GM19239 (cell line): ENCODE data around the gene GJC2.
"Not testable (repeated sequence)": the region's sequence is repeated elsewhere in the genome, so short reads cannot be mapped to it uniquely, and the experiment has no call there.

Experiments used
- DNase-seq: peaks from one replicate; pipeline ENCODE4 v3.0.0; 2011; ENCODE audit warnings: low spot score; ENCODE audit not compliant: insufficient read length
- FAIRE-seq: peaks from 2 replicates; lab custom pipeline; 2011; peaks lifted over from hg19 to GRCh38; lab: Jason Lieb, UNC

Gene GJC2

DNA sequence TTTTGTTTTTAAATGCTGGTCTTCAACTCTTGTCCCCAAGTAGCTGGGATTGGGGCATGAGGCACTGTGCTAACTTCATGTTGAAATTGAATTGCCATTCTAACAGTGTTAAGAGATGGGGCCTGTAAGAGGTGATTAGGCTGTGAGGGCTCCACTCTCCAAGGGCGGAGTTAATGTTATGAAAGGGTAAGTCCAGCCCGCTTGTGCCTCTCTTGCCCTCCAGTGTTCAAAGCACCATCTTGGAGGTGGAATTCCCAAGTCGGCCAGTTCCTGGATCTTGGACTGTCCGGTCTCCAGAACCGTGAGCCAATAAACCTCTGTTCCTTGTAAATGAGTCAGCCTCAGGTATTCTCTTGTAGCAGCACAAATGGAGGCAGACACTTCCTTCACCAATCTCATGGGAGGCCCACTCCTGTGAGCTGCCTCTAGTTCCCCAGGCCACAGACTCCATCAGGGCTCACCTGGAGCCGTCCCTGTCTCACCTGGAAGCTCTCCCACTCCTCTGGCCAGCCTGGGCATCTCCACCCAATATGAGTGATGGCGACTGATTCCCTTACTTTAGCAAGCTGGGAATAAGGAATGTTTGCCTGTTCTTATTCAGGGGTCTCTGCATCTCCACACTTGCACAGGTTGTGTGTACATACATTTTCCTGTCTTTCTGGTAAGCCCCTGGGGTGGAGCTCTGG is 31.4 kb downstream of the GJC2 start:
- FAIRE-seq (no peak), DNase-seq (no peak)

DNA sequence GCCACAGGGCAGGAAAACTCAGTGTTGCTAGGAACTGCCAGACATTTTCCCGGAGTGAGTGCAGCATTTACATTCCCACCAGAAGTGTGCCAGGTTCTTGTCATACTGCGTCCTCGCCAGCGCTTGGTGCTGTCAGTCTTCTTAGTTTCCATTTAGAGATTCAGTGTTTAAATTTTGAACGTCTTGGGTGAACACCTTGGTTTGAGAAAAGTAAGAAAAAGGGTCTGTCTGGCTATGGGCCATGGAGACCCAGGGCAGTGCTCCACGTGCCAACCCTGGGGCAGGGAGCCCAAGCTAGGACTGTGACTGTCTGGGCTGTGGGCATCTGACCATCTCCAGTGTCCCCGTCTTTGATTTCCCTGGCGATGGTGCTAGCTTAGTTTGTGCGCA is 31.9 kb downstream of the GJC2 start:
- no peak for FAIRE-seq
- DNase-seq, result no peak

DNA sequence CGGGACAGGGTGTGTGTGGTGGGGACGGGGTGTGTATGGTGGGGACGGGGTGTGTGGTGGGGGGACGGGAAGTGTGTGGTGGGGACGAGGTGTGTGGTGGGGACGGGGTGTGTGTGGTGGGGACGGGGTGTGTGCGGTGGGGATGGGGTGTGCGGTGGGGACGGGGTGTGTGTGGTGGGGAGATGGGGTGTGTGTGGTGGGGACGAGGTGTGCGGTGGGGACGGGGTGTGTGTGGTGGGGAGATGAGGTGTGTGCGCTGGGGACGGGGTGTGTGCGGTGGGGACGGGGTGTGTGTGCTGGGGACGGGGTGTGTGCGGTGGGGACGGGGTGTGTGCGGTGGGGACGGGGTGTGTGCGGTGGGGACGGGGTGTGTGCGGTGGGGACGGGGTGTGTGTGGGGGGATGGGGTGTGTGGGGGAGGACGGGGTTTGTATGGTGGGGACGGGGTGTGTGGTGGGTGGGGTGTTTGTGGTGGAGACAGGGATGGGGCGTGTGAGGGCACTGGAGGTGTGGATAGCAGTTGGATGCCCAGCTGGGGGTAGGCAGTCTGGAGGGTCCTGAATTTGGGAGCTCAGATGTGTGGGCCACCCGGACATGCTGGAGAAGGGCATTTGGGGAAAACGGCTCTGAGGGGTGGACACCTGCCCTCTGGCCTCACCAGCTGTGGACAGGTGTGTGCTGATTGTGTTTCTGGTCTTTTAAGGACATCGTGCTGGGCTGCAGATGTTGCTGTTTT is 32.7 kb downstream of the GJC2 start:
- FAIRE-seq, result no peak
- DNase-seq, result no peak

DNA sequence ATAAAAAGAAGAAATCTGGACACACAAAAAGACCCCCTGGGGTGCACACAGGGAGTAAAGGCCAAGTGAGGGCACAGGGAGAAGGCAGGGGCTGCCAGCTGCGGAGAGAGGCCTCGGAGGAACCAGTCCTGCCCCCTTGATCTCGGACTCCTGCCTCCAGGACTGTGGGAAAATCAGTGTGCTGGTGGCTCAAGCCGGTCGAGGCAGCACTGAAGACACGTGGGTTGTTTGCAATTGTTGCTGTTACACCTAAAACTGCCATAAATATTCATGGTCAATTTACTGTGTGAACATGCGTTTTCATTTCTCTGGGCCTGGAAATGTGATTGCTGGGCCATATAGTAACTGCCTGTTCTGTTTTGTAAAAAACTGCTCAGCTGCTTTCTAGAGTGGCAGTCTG is 34.4 kb downstream of the GJC2 start:
- no peak for FAIRE-seq
- no peak for DNase-seq

DNA sequence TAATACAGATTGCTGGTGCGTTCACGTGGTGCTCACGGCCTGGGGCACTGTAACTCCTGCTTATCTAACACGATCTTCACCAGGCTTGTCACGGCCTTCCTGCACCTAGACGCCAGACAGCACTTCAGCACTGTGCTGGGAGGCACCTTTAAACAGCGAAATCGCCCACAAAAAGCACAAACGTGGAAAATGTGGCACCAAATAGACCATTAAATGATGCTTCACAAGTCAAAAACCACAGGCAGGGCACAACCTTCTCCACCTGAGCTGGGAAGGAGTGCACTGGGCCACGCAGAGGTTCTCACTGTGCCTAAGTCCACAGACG is 35.9 kb downstream of the GJC2 start:
- DNase-seq (no peak), FAIRE-seq (no peak)

DNA sequence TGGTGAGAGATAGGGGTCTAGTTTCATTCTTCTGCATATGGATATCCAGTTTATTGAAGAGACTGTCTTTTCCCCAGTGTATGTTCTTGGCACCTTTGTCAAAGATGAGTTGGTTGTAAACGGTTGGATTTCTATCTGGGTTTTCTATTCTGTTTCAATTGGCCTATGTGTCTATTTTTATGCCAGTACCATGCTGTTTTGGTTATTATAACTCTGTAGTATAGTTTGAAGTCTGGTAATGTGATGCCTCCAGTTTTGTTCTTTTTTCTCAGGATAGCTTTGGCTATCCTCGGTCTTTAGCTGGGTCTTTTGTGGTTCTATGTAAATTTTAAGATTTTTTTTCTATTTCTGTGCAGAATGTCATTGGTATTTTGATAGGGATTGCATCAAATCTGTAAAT is 38.5 kb downstream of the GJC2 start:
- DNase-seq, FAIRE-seq: not testable (repeated sequence)

DNA sequence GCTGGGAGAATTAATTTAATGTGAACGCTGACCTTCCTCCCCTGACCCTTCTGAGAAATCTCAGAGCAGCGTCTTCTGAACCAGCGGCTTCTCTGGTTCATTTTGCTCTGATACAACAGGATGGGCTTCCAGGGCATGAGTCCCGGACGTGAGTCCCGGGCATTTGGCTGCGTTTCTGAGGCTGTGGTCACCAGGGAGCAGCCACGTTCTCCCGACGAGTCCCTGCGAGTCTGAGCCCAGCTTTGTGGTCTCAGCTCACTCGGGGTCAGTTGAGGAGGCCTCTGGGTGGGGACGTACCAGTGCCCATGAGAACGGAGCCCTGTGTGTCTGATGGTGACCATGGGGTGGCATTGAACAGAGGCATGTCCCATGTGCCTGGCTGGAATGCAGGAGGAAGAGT is 40.5 kb downstream of the GJC2 start:
- DNase-seq (no peak), FAIRE-seq (no peak)

DNA sequence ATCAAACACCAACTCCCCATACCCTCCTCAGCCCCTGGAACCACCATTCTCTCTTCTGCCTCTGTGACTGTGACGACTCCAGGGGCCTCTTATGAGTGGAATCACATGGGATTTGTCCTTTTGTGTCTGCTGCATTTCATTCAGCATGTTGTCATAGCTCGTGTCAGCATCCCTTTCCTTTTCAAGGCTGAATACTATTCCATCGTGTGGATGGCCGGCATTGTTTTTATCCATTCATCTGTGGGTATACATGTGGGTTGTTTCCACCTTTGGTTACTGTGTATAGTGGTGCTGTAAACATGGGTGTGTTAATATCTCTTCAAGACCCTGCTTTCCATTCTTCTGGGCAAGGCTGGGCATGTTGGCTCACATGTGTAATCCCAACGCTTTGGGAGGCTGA is 41.0 kb downstream of the GJC2 start:
- FAIRE-seq (no peak), DNase-seq (no peak)

DNA sequence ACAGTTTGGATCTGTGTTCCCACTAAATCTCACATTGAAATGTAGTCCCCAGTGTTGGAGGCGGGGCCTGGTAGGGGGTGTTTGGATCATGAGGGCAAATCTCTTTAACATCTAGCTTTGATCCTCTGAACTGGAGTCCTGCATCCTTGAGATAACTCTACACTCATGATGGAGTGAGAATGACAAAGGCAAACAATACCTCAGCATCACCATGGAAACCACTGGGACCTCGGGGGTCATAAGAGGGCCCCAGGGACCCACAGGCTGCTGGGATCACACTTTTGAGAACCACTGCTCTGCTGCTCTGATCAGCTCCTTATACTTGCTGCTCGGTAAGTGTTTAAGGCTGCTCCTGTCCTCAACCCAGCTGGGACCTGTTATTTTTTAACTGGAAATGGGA is 44.7 kb downstream of the GJC2 start:
- DNase-seq, result no peak
- FAIRE-seq, result no peak

DNA sequence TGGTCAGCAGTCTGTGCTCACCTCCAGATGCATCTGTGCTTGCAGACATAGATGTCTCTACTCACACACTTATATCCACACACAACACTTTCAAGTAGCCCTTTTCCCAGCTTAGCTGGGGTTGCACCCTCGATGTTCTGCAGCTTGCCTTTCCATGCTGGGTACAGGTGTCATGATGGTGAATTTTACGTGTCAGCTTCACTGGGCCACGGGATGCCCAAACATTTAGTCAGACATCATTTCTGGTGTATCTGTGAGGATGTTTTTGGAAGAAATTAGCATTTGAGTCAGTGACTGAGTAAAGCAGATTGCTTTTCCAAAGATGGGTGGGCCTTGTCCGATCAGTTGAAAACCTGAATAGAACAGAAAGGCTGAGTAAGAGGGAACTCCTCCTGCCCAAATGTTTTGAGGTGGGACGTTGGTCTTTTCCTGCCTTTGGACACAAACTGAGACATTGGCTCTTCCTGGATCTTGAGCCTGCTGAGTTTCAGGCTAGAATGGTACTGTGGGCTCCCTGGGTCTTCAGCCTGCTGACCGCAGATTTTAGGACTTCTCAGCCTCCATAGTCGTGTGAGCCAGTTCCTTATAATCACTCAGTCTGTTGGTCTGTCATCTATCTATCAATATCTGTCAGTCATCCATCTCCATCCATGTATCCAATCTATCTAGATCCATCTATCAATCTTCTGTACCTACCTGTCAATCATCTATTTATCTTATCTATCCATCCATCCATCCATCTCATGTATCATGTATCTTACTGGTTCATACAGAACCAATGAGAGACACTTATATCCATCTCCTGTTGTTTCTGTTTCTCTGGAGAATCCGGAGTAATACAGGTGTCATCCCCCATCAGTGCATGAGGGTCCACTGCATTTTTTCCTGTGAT is 45.4 kb downstream of the GJC2 start:
- FAIRE-seq (no peak), DNase-seq (no peak)

DNA sequence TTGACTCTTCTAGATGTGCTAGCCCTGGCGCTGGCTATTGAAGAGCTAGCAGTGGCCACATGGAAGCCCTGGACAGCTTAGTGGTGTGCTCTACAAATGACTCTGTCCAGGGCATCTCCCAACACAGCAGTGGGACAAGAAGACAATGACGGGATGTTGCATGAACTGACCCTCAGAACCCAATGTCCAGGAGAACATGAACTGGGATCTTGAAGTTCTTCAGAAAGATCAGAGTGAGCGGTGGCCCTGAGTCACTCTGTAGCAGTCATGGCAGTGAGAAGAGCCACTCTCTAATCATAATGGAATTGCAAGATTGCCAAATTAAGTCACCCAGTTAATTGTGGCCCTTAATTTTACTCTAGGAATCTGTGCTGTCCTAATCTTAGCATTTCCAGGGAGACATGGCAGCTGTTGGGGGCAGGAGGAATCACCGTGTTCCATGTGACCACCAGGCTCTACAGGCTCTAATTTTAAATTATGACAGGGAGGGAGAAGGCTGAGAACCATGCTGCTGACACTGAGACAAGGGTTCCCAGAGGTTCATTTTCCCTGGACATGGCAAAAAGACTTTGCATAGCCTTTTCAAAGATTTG is 47.9 kb downstream of the GJC2 start:
- FAIRE-seq (no peak), DNase-seq (no peak)

DNA sequence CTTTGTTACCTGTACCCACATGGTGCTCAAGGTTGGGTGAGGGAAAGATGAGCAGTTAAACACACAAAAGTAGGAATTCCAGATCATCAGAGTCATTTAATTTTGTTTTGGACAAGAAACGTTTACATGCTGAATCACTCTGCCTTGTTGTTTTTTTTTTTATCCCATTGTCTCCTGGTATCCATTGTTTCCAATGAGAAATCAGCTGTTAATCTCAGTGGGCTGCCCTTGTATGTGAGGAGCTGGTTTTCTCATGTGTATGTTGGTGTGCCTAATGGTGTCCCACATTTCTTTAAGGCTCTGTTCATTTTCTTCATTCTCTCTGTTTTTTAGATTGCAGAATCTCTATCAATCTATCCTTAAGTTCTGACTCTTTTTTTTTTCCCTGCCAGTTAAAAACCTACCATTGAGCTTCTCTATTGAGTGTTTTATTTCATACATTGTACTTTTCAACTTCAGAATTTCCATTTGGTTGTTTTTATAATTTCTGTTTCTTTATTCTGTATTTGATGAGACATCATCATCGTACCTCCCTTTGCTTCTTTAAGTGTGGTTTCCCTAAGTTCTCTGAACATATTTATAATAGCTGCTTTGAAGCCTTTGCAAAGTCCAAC is 49.4 kb downstream of the GJC2 start:
- DNase-seq (no peak), FAIRE-seq (no peak)

DNA sequence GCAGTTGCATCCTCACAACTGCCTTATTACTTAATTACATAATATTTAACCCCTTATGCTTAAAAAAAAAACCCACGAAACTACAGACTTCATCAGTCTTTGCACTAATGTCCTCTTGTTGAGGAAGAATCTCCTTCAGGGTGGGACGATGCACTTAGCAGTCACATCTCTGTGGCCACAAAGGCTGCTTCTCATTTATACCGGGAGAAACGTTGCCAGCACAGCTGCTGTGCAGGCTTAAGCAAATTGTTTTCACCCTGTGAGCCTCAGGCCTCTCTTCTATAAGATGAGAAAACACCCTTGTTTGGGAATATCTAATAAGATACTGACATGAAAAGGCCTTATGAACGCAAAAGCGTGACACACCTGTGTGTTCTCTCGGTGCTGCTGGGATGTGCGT is 55.2 kb downstream of the GJC2 start:
- DNase-seq (no peak), FAIRE-seq (no peak)

DNA sequence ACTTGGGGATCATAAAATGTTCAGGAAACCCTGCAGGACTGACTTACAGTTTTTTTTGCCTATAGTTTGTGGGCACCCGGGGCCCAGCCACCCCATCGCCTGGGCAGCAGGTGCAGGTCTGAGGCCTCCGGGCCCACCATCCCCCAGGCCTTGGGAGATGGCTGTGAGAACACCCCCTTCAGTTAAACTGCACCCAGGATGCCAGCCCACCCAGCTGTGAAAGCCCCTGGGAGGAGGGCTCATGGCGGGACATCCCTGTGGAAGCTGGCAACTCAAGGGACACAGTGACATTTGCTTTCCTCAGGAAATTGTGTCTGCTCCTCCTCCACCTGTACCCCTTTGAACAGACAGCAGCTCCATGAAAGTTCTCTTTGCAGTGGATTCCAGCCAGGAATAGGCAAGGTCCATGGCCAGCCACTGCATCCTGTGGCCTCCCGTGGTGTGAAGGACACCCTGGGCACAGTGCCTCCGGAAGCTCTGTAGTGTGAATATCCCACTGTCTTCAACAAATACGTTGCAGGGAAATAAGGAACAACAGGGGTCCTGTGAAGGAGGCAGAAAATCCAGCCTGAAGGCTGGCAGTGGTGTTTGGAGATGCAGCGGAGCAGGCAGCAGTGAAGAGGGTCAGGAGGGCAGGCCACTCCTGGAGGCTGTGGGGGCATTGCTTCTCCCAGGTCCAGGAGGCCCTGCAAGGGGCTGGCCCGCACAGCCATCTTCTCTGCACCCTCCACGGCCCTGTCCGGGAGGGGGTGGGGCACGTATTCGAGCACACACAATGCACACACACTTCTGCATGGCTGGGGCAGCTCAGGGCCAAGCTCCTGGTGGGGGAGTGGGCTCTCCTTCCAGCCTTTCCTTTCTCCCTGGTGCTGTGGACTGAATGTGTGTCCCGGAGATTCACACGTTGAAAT is 56.1 kb downstream of the GJC2 start:
- FAIRE-seq, result no peak
- DNase-seq, result no peak

DNA sequence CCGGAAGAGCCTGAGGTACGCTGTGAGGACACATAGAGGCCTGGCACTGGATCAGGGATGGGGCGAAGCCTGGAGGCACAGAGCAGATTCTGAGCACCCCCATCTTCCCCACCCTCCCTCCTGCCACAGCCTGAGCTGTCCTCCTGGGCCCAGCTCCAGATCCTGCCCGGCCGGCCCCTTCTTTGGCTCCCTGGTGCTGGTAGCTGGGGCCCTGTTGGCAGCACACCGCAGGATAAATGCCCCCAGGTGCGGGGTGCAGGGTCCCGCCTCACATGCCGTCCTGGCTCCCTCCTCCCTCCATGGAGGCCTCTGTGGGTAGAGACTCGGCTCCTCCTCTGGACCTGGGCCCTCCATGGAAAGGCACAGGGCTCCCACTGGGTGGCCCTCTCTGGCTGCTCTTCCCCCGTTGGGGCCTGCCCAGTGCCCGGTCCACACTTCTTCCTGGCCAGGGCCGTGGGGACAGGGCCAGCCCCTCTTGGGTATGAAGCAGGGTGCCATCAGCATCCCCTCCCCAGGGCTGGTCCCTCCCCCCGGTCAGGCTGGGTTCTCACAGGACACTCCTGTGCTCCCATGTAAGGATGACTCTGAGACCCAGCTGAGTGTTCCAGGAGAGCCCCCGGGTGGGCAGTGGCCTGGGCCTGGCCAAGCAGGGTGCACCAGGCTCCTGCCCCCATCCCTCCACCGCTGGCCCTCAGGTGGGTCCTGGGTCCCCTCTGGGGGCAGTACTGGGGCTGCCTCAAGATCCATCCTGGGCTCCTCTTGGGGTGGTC is 57.0 kb downstream of the GJC2 start:
- no peak for FAIRE-seq
- DNase-seq, result no peak

DNA sequence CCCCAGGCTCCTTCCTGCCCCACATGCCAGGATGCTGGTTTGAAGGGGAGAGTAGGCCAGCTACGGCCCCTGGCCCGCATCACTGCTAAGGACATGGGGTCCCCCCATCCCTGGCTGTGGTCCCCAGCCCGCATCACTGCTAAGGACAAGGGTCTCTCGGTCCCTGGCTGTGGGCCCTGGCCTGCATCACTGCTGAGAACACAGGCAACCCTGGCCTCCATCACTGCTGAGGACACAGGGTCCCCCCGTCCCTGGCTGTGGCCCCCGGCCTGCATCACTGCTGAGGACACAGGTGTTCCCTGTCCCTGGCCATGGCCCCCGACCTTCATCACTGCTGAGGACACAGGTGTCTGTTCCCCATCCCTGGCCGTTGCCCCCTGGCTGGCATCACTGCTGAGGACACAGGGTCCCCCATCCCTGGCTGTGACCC is 57.7 kb downstream of the GJC2 start:
- DNase-seq (no peak), FAIRE-seq (no peak)

DNA sequence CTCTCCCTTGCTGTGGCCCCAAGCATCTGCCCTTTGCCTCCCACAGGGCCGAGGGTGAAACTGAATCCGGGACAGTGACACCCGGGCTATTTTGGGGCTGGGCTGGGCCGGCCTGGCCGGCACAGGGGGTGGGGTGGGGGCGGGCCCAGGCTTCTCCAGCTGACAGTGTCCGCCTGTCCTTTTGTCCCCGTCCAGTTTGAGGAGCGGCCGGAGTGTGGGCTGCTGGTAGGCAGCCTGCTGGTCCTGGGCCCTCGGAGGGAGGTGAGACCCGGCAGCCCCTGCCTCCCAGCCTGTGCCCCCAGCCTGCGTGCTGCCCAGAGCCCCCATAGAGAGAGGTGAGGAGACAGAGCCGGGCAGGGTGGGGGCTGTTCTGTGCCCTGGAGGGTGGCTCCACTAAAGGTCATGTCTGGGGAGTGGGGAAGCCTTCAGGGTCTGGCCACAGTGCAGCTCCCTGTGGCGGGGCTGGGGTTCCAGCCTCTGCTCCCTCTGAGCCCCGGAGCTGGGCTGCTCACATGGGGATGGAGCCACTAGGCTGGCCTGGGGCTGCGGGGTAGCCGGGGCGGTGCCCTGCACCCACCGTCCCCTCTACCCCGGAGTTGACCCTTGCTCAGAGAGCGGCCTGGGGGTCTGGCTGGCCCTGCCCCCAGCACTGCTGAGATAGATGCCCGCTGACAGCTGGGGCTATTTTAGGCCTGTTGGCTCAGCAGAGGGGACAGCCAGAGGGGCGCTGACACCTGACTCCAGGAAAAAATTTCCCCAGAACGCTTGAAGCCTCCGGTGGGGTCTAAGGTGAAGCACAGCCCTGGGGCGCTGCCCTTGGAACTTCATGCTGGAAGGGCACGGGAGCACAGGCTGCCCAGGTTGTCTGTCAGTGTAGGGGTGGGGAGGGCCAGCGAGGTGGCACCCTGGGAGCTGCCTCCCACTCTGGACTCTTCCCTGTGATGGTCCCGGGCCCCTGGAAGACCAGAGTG is 58.4 kb downstream of the GJC2 start, which contains the start of gene OBSCN:
OBSCN (plus strand) TSS at position 194 of the 971 bp plus-strand sequence. CDS start 3,740 bp downstream, outside the sequence.
- FAIRE-seq, result no peak
- no peak for DNase-seq
